Gastrocnemius medialis (tissue), 4 donors: ENCODE results near the gene ASS1. TPM values are rescaled to one million over a fixed set of nuclear protein-coding genes. Genes with fewer than 3 reads are reported as not detected.

Experiments used
- ATAC-seq, 2 donors: fragments of 150-250 bp; one replicate each; pipeline ENCODE4 v1.9.1; 2016
- DNase-seq, 2 donors: peaks; one replicate each; pipeline ENCODE4 v3.0.0-alpha.2; 2019
- H3K27ac ChIP-seq, 4 donors: fragments of 200-600 bp; sonication (generic); 1 replicate in 1 of 4; 2 replicates in 3 of 4; pipeline ENCODE4 v1.5.1; 2016 to 2018; ENCODE audit warnings: mild to moderate bottlenecking in 2 of 4, moderate library complexity in 1 of 4
- H3K27me3 ChIP-seq, 3 donors: fragments of 200-600 bp; sonication (generic) in 2 of 3; 1 replicate in 1 of 3; 2 replicates in 2 of 3; pipeline versions ENCODE4 v1.5.1 to v1.6.0; 2016 to 2019; ENCODE audit warnings: mild to moderate bottlenecking in 1 of 3, moderate library complexity in 1 of 3
- H3K36me3 ChIP-seq, 2 donors: fragments of 200-600 bp; sonication (generic) in 1 of 2; one replicate each; pipeline ENCODE4 v1.5.1; 2017 to 2018
- H3K4me1 ChIP-seq, 2 donors: fragments of 200-600 bp; sonication (generic) in 1 of 2; one replicate each; pipeline ENCODE4 v1.5.1; 2016 to 2017; ENCODE audit warnings: mild to moderate bottlenecking in 2 of 2
- H3K4me3 ChIP-seq, 4 donors: fragments of 200-600 bp; sonication (generic) in 3 of 4; 1 replicate in 1 of 4; 2 replicates in 3 of 4; pipeline ENCODE4 v1.5.1; 2016 to 2019; ENCODE audit warnings: mild to moderate bottlenecking in 2 of 4
- H3K9me3 ChIP-seq, 3 donors: fragments of 200-600 bp; sonication (generic) in 2 of 3; 1 replicate in 1 of 3; 2 replicates in 2 of 3; pipeline ENCODE4 v1.5.1; 2016 to 2019
- POLR2A ChIP-seq, 2 donors: fragments of 450-650 bp; IDR thresholded peaks; one replicate each; pipeline ENCODE4 v1.6.1; 2017; ENCODE audit warnings: antibody characterized with exemption in 2 of 2, mild to moderate bottlenecking in 2 of 2, moderate library complexity in 2 of 2
- in situ Hi-C, 4 donors: fragments of 200-750 bp; cut with MboI; loops; one replicate each; pipeline versions ENCODE4 v1.15.0 to v1.8.0; 2017; ENCODE audit warnings: low sequenced_read_pairs in 4 of 4
- intact Hi-C: fragments of 100-400 bp; cut with DNase I; formaldehyde crosslinking; loops from one replicate; pipeline ENCODE4 v1.15.1; 2023; ENCODE audit warnings: low total_unique reads
- total RNA-seq, 4 donors: library from RNA; depleted of rRNA; stranded (reverse); fragments of >200 nt; gene quantifications; one replicate each; pipeline versions ENCODE4 v1.1.0 to v1.2.3, GENCODE V29; 2016
- TF ChIP-seq, protein P1 (sequence below), 5 experiments: fragments of 450-650 bp in 3 of 5; fragments of 200-600 bp in 2 of 5; sonication (generic) in 2 of 5; IDR thresholded peaks in 4 of 5; conservative IDR thresholded peaks in 1 of 5; 1 replicate in 4 of 5; 2 replicates in 1 of 5; pipeline ENCODE4 v1.5.1; 2016 to 2019; ENCODE audit warnings: antibody characterized with exemption in 5 of 5, mild to moderate bottlenecking in 3 of 5, moderate library complexity in 3 of 5

The ASS1 gene
- total RNA-seq, 4 donors from 2014 or later: 44.5 to 83.4 (median 68.5) TPM

DNA sequence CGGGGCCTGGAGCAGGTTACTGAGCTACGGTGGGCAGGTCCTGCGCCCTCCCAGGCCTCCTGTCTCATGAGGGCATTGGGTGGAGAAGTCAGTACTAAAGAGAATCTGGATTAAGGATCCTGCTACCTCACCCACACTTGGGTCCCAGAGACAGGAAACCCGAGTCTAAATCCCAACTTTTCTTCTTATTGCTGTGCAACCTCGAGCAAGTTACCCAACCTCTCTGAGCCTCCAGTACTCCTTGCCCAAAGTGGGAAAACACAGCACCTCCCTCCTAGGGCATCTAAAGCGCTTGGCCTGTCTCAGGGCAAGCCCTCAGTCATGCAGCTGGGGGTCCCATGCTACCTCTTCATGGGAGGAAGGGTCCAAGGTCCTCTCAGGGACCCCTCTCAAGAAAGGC is 28.2 kb downstream of the ASS1 start:
- no peaks in the 10 kb centered on the region for H3K27me3 ChIP-seq

DNA sequence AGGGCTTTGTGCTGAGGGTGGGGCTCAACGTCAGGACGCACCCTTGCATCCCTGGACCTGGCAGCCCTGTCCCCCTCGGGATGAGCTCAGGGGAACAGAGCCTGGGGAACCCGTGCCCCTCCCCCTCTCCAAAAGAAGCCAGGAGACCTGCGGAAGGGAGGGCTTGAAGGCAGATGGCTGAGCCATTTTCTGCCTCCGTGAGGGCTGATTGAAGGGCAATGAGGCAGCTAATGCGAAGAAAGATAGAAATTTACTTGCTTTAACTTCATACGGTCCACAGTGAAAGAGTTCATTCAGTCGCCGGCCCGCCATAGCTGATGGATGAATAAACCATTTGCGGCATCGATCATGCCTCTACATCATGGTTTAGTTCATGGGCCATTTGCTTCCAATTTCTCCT is 28.8 kb downstream of the ASS1 start:
- intact Hi-C loops (no loop called here), in situ Hi-C loops (no loop called here)
- Histone ChIP-seq H3K4me1 (no peaks in the 10 kb centered on the region), H3K27ac (no peak overlapping the region), H3K27me3 (no peaks in the 10 kb centered on the region), H3K9me3 (no peaks in the 10 kb centered on the region), H3K36me3 (no peaks in the 10 kb centered on the region), H3K4me3 (no peak overlapping the region)
- TF ChIP-seq, protein P1, sequence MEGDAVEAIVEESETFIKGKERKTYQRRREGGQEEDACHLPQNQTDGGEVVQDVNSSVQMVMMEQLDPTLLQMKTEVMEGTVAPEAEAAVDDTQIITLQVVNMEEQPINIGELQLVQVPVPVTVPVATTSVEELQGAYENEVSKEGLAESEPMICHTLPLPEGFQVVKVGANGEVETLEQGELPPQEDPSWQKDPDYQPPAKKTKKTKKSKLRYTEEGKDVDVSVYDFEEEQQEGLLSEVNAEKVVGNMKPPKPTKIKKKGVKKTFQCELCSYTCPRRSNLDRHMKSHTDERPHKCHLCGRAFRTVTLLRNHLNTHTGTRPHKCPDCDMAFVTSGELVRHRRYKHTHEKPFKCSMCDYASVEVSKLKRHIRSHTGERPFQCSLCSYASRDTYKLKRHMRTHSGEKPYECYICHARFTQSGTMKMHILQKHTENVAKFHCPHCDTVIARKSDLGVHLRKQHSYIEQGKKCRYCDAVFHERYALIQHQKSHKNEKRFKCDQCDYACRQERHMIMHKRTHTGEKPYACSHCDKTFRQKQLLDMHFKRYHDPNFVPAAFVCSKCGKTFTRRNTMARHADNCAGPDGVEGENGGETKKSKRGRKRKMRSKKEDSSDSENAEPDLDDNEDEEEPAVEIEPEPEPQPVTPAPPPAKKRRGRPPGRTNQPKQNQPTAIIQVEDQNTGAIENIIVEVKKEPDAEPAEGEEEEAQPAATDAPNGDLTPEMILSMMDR (IDR thresholded peaks at IDR 0.05 in 4 of 5, conservative IDR thresholded peaks at IDR 0.05 in 1 of 5): no peak
- no peak for TF ChIP-seq POLR2A (IDR thresholded peaks at IDR 0.05)
- ATAC-seq (no peak), DNase-seq (no peak)

More for the DNA sequence above, 28.2 kb downstream of the ASS1 start:
- intact Hi-C loops (no loop called here), in situ Hi-C loops (no loop called here)
- TF ChIP-seq POLR2A (IDR thresholded peaks at IDR 0.05): no peak
- TF ChIP-seq, protein P1 (IDR thresholded peaks at IDR 0.05 in 4 of 5, conservative IDR thresholded peaks at IDR 0.05 in 1 of 5): no peak
- Histone ChIP-seq H3K4me3 (no peak overlapping the region), H3K9me3 (no peaks in the 10 kb centered on the region), H3K4me1 (no peaks in the 10 kb centered on the region), H3K27ac (no peak overlapping the region), H3K36me3 (no peaks in the 10 kb centered on the region)
- ATAC-seq: no peak
- DNase-seq: no peak

DNA sequence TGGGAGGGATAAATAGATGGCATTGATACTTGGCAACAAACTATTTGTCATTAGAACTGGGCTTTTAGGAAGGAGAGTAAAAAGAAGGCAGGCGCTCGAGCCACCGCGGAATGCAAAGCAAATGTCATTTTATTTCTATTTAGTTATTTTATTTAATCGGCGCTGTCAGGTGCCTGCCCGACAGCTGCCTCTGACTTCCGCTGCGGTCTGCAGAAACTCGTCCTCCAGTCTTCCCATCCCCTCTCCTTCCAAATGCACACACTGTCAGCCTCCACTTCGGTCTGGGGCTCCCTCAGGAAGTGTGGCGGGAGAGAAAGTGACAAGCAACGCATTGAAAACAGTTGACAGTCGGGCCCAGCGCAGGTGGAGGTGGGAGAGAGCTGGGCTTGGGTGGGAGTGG is 29.3 kb downstream of the ASS1 start:
- ATAC-seq: no peak
- H3K27ac ChIP-seq: no peak overlapping the region
- H3K4me3 ChIP-seq: no peak overlapping the region
- in situ Hi-C loops: no loop called here
- no peak for DNase-seq
- H3K4me1 ChIP-seq: no peaks in the 10 kb centered on the region
- no peaks in the 10 kb centered on the region for H3K36me3 ChIP-seq
- intact Hi-C loops: no loop called here
- no peaks in the 10 kb centered on the region for H3K27me3 ChIP-seq
- no peaks in the 10 kb centered on the region for H3K9me3 ChIP-seq
- TF ChIP-seq, protein P1 (IDR thresholded peaks at IDR 0.05 in 4 of 5, conservative IDR thresholded peaks at IDR 0.05 in 1 of 5): no peak
- no peak for TF ChIP-seq POLR2A (IDR thresholded peaks at IDR 0.05)

DNA sequence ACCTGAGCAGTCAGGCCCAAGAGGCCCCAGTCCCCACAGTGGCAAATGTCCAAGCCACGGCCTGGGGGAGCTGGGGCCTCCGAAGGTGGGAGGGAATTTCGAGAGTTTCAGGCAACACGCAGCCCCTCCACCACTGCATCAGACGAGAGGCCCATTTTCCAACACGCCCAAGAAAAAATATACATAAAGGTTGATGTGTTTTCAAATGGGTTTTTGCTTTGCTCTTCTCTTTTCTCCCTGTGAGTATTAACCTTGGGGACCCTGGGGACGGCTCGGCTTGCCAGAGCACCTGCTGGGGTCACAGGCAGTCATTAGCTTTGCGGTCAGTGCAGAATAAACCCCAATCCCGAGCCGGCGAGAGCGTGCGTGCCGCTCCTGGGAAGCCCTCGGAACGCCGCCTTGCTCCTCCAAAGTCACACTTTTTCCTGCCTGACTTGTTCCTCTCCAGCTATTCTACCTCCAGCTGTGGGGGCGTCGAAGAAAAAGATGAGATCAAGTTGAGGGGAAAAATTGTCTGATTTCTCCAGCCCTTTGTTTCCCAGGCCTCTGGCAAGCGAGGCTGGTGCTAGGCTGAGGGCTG is 31.5 kb downstream of the ASS1 start:
- H3K9me3 ChIP-seq: no peaks in the 10 kb centered on the region
- no peak for DNase-seq
- no peak overlapping the region for H3K27ac ChIP-seq
- H3K27me3 ChIP-seq: no peaks in the 10 kb centered on the region
- H3K4me3 ChIP-seq: no peak overlapping the region
- peaks cover 0 to 4% of the 10 kb centered on the region in 2 donors for H3K36me3 ChIP-seq
- no peaks in the 10 kb centered on the region for H3K4me1 ChIP-seq
- in situ Hi-C loops (no loop called here), intact Hi-C loops (no loop called here)
- TF ChIP-seq, protein P1 (IDR thresholded peaks at IDR 0.05 in 4 of 5, conservative IDR thresholded peaks at IDR 0.05 in 1 of 5): no peak
- TF ChIP-seq POLR2A (IDR thresholded peaks at IDR 0.05): no peak
- ATAC-seq: no peak

DNA sequence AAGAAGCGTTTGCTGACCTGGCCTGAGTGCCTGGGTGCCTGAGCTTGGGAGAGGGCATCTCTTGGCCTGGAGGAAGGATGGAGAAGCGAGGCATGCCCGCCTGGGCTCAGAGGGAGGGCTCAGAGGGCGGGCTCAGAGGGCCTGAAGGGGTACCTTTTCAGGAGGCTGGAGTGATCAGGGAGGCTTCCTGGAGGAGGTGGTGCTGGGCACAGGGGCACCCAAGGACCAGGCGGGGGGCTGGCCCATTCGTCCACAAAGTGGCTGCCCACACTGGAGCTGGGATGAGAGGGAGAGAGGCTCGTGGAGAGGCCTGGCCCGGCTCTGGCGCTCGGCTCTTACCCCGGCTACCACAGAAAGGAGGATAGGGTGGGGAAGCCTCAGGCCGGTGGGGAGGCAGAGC is 32.8 kb downstream of the ASS1 start:
- Histone ChIP-seq H3K9me3 (no peaks in the 10 kb centered on the region), H3K4me1 (no peaks in the 10 kb centered on the region), H3K27me3 (no peaks in the 10 kb centered on the region), H3K4me3 (no peak overlapping the region), H3K27ac (no peak overlapping the region), H3K36me3 (peaks cover 0 to 4% of the 10 kb centered on the region in 2 donors)
- in situ Hi-C loops (no loop called here), intact Hi-C loops (no loop called here)
- no peak for TF ChIP-seq POLR2A (IDR thresholded peaks at IDR 0.05)
- TF ChIP-seq, protein P1 (IDR thresholded peaks at IDR 0.05 in 4 of 5, conservative IDR thresholded peaks at IDR 0.05 in 1 of 5): no peak
- ATAC-seq: no peak
- no peak for DNase-seq
